GM21528 (cell line): ENCODE data around the gene LINC01488.

Source experiments
- ATAC-seq: cut with Tn5 transposase; IDR thresholded peaks from one replicate; pipeline ENCODE4 v1.9.1; 2021; ENCODE audit warnings: mild to moderate bottlenecking, moderate library complexity; ENCODE audit not compliant: unreplicated experiment, low FRiP score

The LINC01488 gene

GRCh38 chr11:69462106-69462951 lies 19.1 kb upstream of the LINC01488 start:
- no peak for ATAC-seq

GRCh38 chr11:69463181-69463994 lies 18.1 kb upstream of the LINC01488 start:
- ATAC-seq, result no peak

DNA sequence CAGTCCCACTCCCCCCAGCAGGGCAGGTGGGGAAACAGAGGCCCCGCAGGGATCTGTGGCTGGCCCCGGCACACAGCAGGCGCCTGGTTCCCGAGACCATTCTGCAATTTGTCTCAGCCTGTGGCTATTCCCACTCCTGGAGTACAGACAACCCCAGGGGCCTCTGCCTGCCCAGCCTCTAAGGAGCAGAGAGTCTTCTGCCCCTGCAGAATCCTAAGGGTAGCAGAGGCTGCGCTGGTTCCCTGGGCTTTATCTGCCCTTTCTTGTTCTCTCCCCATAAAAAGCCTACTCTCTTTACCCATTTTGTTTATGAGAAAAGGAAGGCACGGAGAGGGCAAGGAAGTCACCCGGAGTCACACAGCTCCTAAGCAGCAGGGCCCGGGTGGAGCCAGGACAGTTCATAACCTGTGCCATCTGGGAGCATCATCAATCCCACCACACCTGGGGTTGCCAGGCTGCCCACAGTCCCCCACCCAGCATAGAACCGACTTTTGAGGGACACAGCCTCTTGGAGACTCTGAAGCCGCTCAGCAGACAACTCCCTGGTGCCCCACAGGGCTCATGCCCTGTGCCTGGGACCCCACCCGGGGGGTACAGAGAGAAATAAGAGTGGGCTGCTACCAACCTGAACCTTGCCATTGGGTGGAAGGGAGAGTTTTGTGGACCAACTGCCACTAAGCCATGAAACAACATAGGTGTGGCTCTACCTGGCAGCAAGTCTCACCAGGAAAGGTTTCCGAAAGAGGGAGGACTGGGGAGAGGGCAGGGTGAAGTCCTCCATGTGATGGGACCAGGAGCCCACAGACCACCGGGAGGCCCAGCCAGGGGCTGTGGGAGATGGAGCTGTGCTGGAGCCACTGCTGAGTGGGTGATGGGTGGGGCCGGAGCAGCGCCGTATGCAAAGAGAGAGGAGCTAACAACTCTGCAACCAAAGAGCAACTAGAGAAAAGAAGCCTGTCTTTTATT lies 17.2 kb upstream of the LINC01488 start:
- ATAC-seq, result no peak

DNA sequence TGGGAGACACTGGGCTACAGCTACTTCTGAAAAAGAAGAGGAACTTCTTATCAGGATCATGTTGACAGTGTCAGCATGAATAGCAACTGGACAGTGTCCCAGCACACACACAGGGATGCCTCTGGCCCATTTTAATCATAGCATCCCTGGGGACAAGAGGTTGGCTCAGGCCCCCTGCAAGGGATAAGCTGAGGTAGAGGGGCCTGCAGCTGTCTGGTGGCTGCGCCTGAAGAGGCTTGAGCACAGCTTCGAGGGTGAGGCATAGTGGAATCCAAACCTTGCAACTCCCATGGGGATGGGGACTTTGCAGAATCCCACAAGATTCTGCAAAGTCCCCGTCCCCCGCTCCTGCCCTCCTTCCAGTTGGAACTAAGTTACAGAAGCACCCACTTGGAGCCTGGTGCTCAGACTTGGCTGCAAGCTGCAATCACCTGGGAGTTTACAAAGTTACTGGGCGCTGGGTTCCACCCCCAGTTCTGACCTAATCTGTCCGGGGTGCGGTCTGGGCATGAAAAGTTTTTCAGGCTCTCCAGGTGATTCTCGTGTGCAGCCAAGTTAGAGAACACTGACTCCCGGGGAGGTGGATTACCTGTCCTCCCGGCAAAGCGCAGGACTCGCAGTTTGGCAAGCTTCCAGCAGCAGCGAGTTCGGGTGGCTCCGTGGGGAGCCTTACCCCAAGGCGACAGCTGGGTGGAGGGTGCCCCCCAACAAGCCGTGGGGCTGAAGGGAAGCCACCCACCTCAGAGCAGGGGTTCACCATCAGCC lies 16.0 kb upstream of the LINC01488 start:
- no peak for ATAC-seq

GRCh38 chr11:69466039-69466438 lies 15.4 kb upstream of the LINC01488 start:
- ATAC-seq, result no peak

- no peak for ATAC-seq
These were observed 14.3 kb upstream of the LINC01488 start for GRCh38 chr11:69467196-69467595.

DNA sequence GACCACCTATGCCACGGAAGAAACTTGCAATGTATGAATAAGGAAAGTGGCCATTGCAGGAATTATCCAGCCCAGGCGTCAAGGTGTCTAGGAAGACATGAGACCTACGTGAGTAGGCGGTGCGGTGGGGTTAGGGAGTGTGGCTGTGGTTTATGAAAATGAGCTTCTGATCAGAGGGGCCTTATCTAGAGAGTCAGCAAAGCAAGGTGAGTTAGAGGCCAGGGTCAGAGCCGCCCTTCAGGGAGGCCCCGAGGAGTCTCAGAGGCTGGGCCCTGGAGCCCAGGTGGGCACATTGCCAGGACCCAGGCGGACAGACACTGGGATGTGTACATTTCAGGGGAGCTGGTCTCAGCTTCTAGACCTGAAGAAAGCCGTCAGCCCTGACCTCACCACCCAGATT lies 13.8 kb upstream of the LINC01488 start:
- no peak for ATAC-seq

- ATAC-seq, result no peak
These were observed 13.2 kb upstream of the LINC01488 start for GRCh38 chr11:69468221-69468620.

DNA sequence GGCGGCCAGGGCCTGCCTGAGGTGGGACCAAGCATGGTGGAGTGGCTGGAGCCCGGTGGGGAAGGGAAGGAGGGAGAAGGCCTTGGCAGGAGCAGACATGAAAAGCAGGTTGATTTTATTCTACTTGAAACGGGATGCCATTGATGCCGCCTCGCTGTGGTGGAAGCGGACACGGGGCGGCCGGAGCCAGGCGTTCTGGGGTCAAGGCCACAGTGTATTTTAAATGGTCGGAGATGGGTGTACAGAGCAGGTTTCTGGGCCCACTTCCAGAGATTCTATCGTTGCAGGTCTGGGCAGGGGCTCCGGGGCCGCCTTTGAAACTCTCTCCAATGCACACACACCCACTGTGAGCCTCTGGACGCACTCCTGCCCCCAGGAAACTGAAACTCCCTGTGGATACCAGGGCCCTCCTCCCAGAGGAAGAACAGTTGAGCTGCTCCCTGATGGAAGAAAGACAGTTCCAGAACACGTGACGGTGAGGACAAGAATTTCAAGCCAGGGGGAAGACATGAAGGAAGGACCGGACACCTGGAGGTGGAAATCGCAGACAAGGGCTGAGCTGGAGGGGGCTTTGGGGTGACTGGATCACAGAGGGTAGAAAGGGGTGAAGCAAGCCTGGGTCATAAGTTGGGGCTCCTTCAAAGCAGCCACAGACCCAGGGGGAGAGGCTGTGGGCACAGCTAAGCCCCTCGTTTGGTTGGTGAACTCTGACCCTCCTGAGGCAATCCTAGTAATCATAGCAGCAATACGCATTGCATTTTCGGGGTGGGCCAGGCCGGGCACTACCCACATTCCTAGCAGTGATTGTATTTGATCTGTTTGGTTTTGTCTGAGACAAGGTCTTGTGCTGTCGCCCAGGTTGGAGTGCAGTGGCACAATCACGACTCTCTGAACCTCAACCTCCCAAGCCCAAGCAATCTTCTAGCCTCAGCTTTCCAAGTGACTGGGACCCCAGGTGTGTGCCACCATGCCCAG lies 12.3 kb upstream of the LINC01488 start:
- ATAC-seq, result no peak

GRCh38 chr11:69470301-69470700 lies 11.2 kb upstream of the LINC01488 start:
- ATAC-seq, result no peak

DNA sequence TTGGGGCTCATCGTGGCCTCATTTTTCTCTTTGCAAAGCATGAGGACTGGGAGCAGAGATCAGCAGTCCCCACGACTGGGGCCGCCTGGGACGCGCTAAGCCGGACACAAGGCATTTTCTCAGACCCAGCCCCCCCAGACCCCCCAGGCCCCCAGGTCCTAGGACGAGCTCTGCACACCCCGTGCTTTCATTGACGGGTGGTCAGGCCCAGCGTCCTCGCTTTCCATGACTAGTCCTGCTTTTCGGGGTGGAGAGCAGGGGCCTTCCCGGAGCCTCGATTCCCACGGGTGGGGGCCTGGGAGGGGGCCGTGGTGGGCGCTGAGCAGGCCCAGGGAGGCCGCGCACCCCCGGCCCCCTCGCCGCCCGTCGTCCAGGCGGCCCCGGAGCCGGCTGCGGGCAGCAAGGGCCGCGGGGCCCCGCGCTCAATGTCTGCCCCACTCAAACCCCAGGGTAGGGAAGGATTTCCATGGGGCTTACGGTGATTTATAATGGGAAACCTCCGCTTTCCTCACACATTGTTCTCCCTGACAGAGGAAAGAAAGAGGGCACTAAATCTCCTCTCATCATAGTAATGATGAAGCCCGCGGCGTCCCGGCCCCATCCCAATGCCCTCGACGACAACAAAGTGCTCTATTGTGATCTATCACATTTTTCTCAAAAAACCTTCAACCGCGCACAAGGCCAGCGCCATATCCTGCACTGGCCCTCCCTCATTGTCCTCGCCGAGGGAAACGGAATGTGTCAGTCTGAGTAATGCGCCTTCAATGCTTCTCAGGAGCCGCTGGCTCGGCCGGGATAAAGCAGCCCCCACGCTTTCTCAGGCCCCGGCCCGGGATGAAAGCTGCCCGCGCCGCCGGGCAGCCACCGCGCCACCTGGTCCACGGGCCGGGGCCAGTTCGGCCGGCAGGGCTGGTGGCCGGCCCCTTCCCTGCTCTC lies 10.4 kb upstream of the LINC01488 start:
- no peak for ATAC-seq

- no peak for ATAC-seq
These were observed 9.5 kb upstream of the LINC01488 start for GRCh38 chr11:69471729-69472540.

DNA sequence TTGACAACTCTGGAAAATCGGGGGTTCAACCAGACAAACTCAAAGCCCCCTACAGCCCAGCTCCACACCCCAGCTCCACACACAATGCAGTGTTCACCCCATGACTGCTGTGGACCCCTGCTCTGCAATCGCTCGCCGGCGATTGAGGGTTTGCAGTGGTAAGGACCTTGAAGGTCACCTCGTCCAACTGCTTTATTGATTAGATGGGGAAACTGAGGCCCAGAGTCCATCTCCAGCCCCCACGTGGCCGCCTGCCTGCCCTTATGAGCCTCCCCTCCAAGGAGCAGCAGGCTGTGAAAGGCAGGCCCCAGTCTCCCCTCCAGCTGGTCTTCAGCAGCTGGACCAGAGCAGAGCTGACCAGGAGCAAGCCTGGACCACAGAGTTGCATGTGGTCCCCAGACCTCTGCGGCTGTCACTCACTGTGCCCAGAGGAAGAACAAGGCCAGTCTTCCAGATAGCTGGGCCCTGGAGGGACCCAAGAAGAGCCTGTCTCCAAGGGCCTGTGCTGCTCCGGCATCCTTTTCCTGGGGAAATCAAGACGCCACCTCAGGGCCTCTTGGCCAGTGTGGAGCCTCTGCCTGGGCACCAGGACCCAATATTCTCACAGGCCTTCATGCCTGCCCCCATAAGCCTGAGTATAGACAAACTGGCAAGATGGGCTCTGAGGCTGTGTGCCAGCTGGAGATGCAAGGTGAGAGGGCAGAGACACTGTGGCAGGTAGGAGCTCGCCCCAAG lies 8.8 kb upstream of the LINC01488 start:
- no peak for ATAC-seq

DNA sequence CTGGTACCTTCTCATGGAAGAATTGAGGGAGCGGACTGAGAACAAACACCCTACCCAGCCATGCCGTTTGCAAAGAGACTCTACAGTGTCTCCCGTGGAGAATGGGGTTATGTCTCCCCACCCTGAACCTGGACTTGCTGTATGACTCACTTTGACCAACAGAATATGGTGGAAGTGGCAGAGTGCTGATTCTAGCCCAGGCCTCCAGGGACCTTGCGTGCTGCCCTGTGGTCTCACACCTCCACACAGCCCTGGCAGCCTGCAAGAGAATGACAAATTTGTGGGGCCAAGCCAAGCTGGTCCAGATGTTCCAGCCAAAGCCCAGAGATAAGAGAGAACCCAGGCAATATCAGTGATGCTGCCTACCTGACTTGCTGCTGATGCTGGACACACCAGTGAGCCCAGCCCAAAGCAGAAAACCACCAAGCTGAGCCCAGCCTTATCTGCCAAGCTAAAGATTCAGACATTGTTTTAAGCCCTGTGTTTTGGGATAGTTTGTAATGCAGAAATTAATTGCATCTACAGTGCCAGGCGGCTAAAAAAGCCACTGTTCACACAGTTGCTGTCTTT lies 8.1 kb upstream of the LINC01488 start:
- no peak for ATAC-seq

- ATAC-seq, result no peak
These were observed 6.7 kb upstream of the LINC01488 start for GRCh38 chr11:69474736-69475135.
